Activated CD8-positive, alpha-beta T cell treated with anti-CD3 and anti-CD28 coated beads for 36 hours (primary cell): ENCODE results near the gene SH3BP2. TPM values are rescaled to one million over a fixed set of nuclear protein-coding genes. Genes with fewer than 3 reads are reported as not detected.

Experiments used
- ATAC-seq: fragments of 200-7000 bp; cut with Tn5 transposase; one replicate; pipeline ENCODE4 v1.10.0; 2021; ENCODE audit warnings: mild to moderate bottlenecking, moderate library complexity
- CTCF ChIA-PET: fragments of 350-600 bp; sonication (Branson Sonifier 250); formaldehyde crosslinking; loops from one replicate; lab custom pipeline; 2021; ENCODE audit warnings: antibody characterized with exemption; lab: Charles Lee
- POLR2A ChIA-PET: fragments of 350-600 bp; sonication (Branson Sonifier 250); formaldehyde crosslinking; loops from one replicate; lab custom pipeline; 2021; ENCODE audit warnings: antibody characterized with exemption; lab: Charles Lee
- DNase-seq: peaks from one replicate; pipeline ENCODE4 v3.0.0-alpha.2; 2020
- H3K27ac Mint-ChIP-seq: one replicate; pipeline ENCODE4 v1.8.0; 2021; ENCODE audit warnings: mild to moderate bottlenecking, mixed read lengths
- H3K27me3 Mint-ChIP-seq: one replicate; pipeline ENCODE4 v1.8.0; 2021; ENCODE audit warnings: mixed read lengths
- H3K36me3 Mint-ChIP-seq: one replicate; pipeline ENCODE4 v1.8.0; 2021; ENCODE audit warnings: low read depth, mixed read lengths
- H3K4me1 Mint-ChIP-seq: one replicate; pipeline ENCODE4 v1.8.0; 2021; ENCODE audit warnings: low read depth, mixed read lengths
- H3K4me3 Mint-ChIP-seq: one replicate; pipeline ENCODE4 v1.8.0; 2021; ENCODE audit warnings: mild to moderate bottlenecking, moderate library complexity, mixed read lengths
- H3K9me3 Mint-ChIP-seq: one replicate; pipeline ENCODE4 v1.8.0; 2021; ENCODE audit warnings: mixed read lengths
- CTCF ChIP-seq: fragments of 200-600 bp; IDR thresholded peaks from one replicate; pipeline ENCODE4 v1.8.0; 2022; ENCODE audit warnings: antibody characterized with exemption, mild to moderate bottlenecking
- intact Hi-C: fragments of 100-400 bp; cut with micrococcal nuclease; formaldehyde crosslinking; loops from one replicate; pipeline ENCODE4 v1.10.0; 2022
- total RNA-seq, 2 experiments: library from RNA; stranded (reverse); gene quantifications; one replicate each; pipeline ENCODE4 v1.2.3, GENCODE V29; 2021

The SH3BP2 gene
- total RNA-seq, 2 experiments from 2014 or later: 54.8 to 59.0 TPM

DNA sequence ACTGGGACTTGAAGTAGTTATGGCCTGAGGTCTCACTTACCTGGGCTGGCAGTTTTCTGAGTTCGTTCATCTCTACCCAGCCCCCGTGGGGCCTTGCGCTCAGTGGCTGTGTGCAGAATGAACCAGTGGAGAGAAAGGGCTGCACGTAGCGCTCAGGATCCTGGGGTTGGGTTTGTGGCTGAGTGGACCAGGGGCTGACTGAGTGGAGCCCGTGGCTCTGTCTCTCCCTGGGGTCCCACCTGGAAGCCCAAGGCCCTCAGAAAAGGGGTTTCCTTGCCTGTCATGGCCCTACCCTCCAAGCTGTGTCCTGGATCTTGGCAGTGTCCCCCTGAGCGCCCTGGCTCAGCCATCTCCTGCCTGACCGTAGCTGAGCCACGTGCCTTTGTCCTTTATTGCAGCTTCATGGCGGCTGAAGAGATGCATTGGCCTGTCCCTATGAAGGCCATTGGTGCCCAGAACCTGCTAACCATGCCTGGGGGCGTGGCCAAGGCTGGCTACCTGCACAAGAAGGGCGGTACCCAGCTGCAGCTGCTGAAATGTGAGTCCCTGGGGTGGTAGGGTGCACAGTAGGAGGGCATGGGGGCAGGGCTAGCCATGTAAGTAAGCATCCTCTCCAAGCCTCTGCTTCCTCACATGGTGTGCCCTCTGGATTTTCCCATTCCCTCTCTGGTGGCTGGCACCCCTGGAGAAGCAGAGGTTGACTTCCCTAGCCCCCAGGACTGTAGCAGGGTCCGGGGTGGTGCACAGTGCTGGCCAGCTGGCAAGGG, 27.5 kb downstream of the SH3BP2 start:
- DNase-seq (no peak), ATAC-seq (no peak)
- Mint-ChIP-seq H3K4me3 (no peak overlapping the region), H3K4me1 (peaks cover 35% of the 10 kb centered on the region), H3K27ac (no peak overlapping the region), H3K36me3 (peaks cover 38% of the 10 kb centered on the region), H3K27me3 (no peaks in the 10 kb centered on the region), H3K9me3 (no peaks in the 10 kb centered on the region)
- POLR2A ChIA-PET: interaction anchor here (0.5 kb wide), 1 partner anchor 18 kb away, joined by 3 read pairs; no protein-coding TSS in a partner anchor
- intact Hi-C loops: no loop called here
- CTCF ChIA-PET: no interaction called here
- TF ChIP-seq CTCF: no peak

GRCh38 chr4:2822461-2823300, 29.8 kb downstream of the SH3BP2 start:
- DNase-seq: no peak
- no peak overlapping the region for H3K4me3 Mint-ChIP-seq
- no peak for ATAC-seq
- TF ChIP-seq CTCF: no peak
- peaks cover 34% of the 10 kb centered on the region for H3K36me3 Mint-ChIP-seq
- intact Hi-C loops: no loop called here
- ChIA-PET POLR2A (interaction anchor here (1.2 to 1.7 kb wide), 2 partner anchors 10 to 12 kb away, joined by 3 to 8 read pairs; no protein-coding TSS in a partner anchor), CTCF (interaction anchor here (1.2 kb wide), 1 partner anchor 10 kb away, joined by 4 read pairs; no protein-coding TSS in a partner anchor)
- no peaks in the 10 kb centered on the region for H3K27me3 Mint-ChIP-seq
- peaks cover 17% of the 10 kb centered on the region for H3K4me1 Mint-ChIP-seq
- no peak overlapping the region for H3K27ac Mint-ChIP-seq
- no peaks in the 10 kb centered on the region for H3K9me3 Mint-ChIP-seq

DNA sequence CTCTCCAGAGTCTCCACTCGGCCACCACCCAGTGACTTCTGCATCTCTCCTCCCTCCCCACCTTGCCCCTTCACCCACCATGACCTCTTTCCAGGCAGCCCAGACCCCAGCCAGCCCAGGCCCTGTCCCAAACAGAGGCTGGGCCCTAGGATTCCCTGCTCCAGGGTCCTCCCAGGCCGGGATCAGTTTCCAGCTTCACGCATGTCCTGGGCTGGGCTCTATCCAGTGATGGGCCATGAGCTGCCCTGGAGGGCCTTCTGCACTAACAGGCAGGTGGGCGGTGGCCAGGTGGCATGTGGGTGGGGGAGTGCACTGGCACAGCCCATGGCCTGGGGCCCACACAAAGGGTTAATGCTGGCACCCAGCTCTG, 30.4 kb downstream of the SH3BP2 start:
- ChIA-PET CTCF (no interaction called here), POLR2A (interaction anchor here (1.2 to 1.6 kb wide), 2 partner anchors 11 to 22 kb away, joined by 3 to 4 read pairs; no protein-coding TSS in a partner anchor)
- Mint-ChIP-seq H3K4me3 (no peak overlapping the region), H3K27me3 (no peaks in the 10 kb centered on the region), H3K27ac (no peak overlapping the region), H3K36me3 (peaks cover 36% of the 10 kb centered on the region), H3K4me1 (peaks cover 16% of the 10 kb centered on the region), H3K9me3 (no peaks in the 10 kb centered on the region)
- no peak for ATAC-seq
- TF ChIP-seq CTCF: no peak
- no peak for DNase-seq
- intact Hi-C loops: no loop called here

GRCh38 chr4:2823671-2824328, 30.9 kb downstream of the SH3BP2 start:
- ChIA-PET CTCF (no interaction called here), POLR2A (interaction anchor here (1.2 to 1.6 kb wide), 3 partner anchors 9 to 23 kb away, joined by 3 to 4 read pairs (median 4); no protein-coding TSS in a partner anchor)
- ATAC-seq: peak; percentile 29
- Mint-ChIP-seq H3K27me3 (no peaks in the 10 kb centered on the region), H3K4me3 (no peak overlapping the region), H3K4me1 (peaks cover 16% of the 10 kb centered on the region), H3K36me3 (peaks cover 41% of the 10 kb centered on the region), H3K27ac (no peak overlapping the region), H3K9me3 (no peaks in the 10 kb centered on the region)
- intact Hi-C loops: no loop called here
- TF ChIP-seq CTCF: no peak
- no peak for DNase-seq
